GM12872 (cell line): ENCODE data around the gene TRAFD1.

Experiments used
- CTCF ChIP-seq: IDR thresholded peaks from 3 replicates; pipeline ENCODE4 v1.5.1; 2011; ENCODE audit warnings: low read depth, mild to moderate bottlenecking, low read length, moderate library complexity; ENCODE audit not compliant: insufficient read depth

The TRAFD1 gene

GRCh38 chr12:112112409-112113133, 12.8 kb upstream of the TRAFD1 start:
- TF ChIP-seq CTCF: no peak

- no peak for TF ChIP-seq CTCF
These were observed 9.9 kb upstream of the TRAFD1 start for GRCh38 chr12:112115259-112116045.

GRCh38 chr12:112116232-112117060, 8.9 kb upstream of the TRAFD1 start:
- no peak for TF ChIP-seq CTCF

GRCh38 chr12:112117685-112118084, 7.7 kb upstream of the TRAFD1 start:
- TF ChIP-seq CTCF: no peak

GRCh38 chr12:112121780-112122565, 3.4 kb upstream of the TRAFD1 start:
- no peak for TF ChIP-seq CTCF

- no peak for TF ChIP-seq CTCF
These were observed 2.3 kb upstream of the TRAFD1 start for GRCh38 chr12:112122823-112123690.
